ENCODE measurements around the gene MTHFD2. TPM values are rescaled to one million over a fixed set of nuclear protein-coding genes. Genes with fewer than 3 reads are reported as not detected.

MTHFD2 gene
- total and polyA plus RNA-seq, 2 experiments from 2014 or later: 40.1 to 126 TPM

DNA sequence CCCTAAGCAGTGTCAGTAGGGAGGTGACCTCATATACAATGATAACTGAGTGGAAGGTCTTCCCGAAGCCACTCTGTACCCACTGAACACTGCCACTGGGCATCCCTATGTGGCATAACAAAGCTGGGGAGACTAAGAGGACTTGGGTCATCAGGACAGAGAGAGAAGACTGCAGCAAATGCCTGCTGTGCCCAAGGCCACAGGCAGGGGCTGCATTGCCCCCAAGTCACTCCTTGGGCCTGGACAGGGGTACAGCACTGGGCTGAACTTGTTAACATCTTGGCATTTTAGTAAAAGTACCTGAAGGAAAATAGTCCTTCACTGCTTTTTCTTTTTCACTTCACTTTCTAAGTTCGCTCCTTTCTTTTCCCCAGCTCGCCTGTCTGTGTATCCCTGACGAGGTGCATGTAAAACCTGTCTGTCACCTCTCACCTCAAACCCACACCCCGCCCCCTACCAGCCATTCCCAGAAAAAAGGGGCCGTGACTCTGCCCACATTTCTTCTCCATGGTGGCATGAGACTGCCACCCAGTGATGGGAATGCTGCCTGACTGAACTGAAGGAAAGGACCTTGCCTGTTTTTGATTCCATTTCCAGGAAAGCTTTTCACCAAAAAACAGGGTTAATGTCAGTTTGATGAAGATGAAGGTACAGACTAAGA is 62.9 kb downstream of the MTHFD2 start:
- DNase-seq (ENCODE audit: low spot score): peak; percentile 48
- no peak overlapping the region for H3K27ac ChIP-seq
- no peaks in the 10 kb centered on the region for H3K4me1 ChIP-seq (ENCODE audit: insufficient read depth)
- H3K4me2 ChIP-seq: no peak overlapping the region
- H3K79me2 ChIP-seq: no peaks in the 10 kb centered on the region
- H3K27me3 ChIP-seq: no peaks in the 10 kb centered on the region
- no peaks in the 10 kb centered on the region for H3K9me3 ChIP-seq (ENCODE audit: low read depth)
- no peaks in the 10 kb centered on the region for H3K36me3 ChIP-seq (replicated peaks; ENCODE audit: insufficient read depth, low read depth)
- H2AFZ ChIP-seq: no peak overlapping the region
- H3K4me3 ChIP-seq: no peak overlapping the region
- no peaks in the 10 kb centered on the region for H3K9me2 ChIP-seq (replicated peaks; ENCODE audit: insufficient read depth)
- TF ChIP-seq EZH2 (IDR thresholded peaks at IDR 0.05; ENCODE audit: borderline replicate concordance) (no peak), EZH2phosphoT487 (IDR thresholded peaks at IDR 0.05; ENCODE audit: low read depth, severe bottlenecking, unreplicated experiment) (no peak)
- TF ChIP-seq, protein P1, sequence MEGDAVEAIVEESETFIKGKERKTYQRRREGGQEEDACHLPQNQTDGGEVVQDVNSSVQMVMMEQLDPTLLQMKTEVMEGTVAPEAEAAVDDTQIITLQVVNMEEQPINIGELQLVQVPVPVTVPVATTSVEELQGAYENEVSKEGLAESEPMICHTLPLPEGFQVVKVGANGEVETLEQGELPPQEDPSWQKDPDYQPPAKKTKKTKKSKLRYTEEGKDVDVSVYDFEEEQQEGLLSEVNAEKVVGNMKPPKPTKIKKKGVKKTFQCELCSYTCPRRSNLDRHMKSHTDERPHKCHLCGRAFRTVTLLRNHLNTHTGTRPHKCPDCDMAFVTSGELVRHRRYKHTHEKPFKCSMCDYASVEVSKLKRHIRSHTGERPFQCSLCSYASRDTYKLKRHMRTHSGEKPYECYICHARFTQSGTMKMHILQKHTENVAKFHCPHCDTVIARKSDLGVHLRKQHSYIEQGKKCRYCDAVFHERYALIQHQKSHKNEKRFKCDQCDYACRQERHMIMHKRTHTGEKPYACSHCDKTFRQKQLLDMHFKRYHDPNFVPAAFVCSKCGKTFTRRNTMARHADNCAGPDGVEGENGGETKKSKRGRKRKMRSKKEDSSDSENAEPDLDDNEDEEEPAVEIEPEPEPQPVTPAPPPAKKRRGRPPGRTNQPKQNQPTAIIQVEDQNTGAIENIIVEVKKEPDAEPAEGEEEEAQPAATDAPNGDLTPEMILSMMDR (IDR thresholded peaks at IDR 0.05; ENCODE audit: poor library complexity): peak; percentile 62
- H4K20me1 ChIP-seq (ENCODE audit: insufficient read depth, poor library complexity, severe bottlenecking): no peaks in the 10 kb centered on the region
- 38% methylated on average over 6 of the region's 6 CpGs for WGBS (ENCODE audit: low lambda C conversion rate, missing lambda C conversion rate)

GRCh38 chr2:74262681-74263080 is 64.3 kb downstream of the MTHFD2 start:
- H3K4me3 ChIP-seq: no peak overlapping the region
- no peak for DNase-seq (ENCODE audit: low spot score)
- no peak overlapping the region for H2AFZ ChIP-seq
- no peaks in the 10 kb centered on the region for H3K9me2 ChIP-seq (replicated peaks; ENCODE audit: insufficient read depth)
- H4K20me1 ChIP-seq (ENCODE audit: insufficient read depth, poor library complexity, severe bottlenecking): no peaks in the 10 kb centered on the region
- no peak overlapping the region for H3K4me2 ChIP-seq
- no peaks in the 10 kb centered on the region for H3K4me1 ChIP-seq (ENCODE audit: insufficient read depth)
- WGBS (ENCODE audit: low lambda C conversion rate, missing lambda C conversion rate): 94% methylated on average over 6 of the region's 6 CpGs
- no peaks in the 10 kb centered on the region for H3K9me3 ChIP-seq (ENCODE audit: low read depth)
- H3K79me2 ChIP-seq: no peaks in the 10 kb centered on the region
- no peak overlapping the region for H3K27ac ChIP-seq
- H3K36me3 ChIP-seq (replicated peaks; ENCODE audit: insufficient read depth, low read depth): no peaks in the 10 kb centered on the region
- TF ChIP-seq, protein P1 (IDR thresholded peaks at IDR 0.05; ENCODE audit: poor library complexity): no peak
- TF ChIP-seq EZH2phosphoT487 (IDR thresholded peaks at IDR 0.05; ENCODE audit: low read depth, severe bottlenecking, unreplicated experiment) (no peak), EZH2 (IDR thresholded peaks at IDR 0.05; ENCODE audit: borderline replicate concordance) (no peak)
- H3K27me3 ChIP-seq: no peaks in the 10 kb centered on the region

DNA sequence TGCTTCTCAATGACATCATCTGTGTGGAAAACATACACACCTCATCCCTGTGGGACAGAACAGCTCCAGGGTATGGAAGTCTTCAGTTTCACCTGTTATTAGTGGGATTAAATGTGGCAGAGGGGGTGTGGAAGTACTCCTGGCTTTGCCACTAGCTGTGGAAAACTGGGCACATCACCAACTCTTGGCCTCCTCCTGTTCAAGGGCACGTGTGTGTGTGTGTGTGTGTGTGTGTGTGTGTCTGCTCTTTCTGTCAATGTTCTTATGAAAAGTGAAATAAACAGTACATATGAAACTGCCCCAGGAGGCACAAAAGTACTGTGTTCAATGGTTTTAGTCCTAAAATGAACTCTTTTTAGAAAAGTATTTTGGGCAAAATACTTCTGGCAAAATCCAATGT is 65.9 kb downstream of the MTHFD2 start:
- Histone ChIP-seq H3K36me3 (replicated peaks; ENCODE audit: insufficient read depth, low read depth) (no peaks in the 10 kb centered on the region), H3K9me2 (replicated peaks; ENCODE audit: insufficient read depth) (no peaks in the 10 kb centered on the region), H3K27me3 (no peaks in the 10 kb centered on the region), H4K20me1 (ENCODE audit: insufficient read depth, poor library complexity, severe bottlenecking) (no peaks in the 10 kb centered on the region), H3K4me2 (no peak overlapping the region), H3K4me3 (no peak overlapping the region), H3K27ac (no peak overlapping the region), H2AFZ (no peak overlapping the region), H3K4me1 (ENCODE audit: insufficient read depth) (no peaks in the 10 kb centered on the region), H3K9me3 (ENCODE audit: low read depth) (no peaks in the 10 kb centered on the region), H3K79me2 (no peaks in the 10 kb centered on the region)
- no peak for DNase-seq (ENCODE audit: low spot score)
- 61% methylated on average over 1 of the region's 1 CpG for WGBS (ENCODE audit: low lambda C conversion rate, missing lambda C conversion rate)
- TF ChIP-seq, protein P1 (IDR thresholded peaks at IDR 0.05; ENCODE audit: poor library complexity): no peak
- TF ChIP-seq EZH2phosphoT487 (IDR thresholded peaks at IDR 0.05; ENCODE audit: low read depth, severe bottlenecking, unreplicated experiment): no peak
